SH-SY5Y (cell line): ENCODE data around the gene RIN3.

Source experiments
- GATA2 ChIP-seq: IDR thresholded peaks from 2 replicates; pipeline ENCODE4 v1.6.1; 2011; ENCODE audit warnings: mild to moderate bottlenecking, low read depth, low read length
- GATA3 ChIP-seq: IDR thresholded peaks from 2 replicates; pipeline ENCODE4 v1.6.1; 2011; ENCODE audit warnings: low read depth, mild to moderate bottlenecking, low read length, moderate library complexity

Gene RIN3

GRCh38 chr14:92586963-92587699 is 73.5 kb downstream of the RIN3 start:
- TF ChIP-seq GATA3 (no peak), GATA2 (no peak)

DNA sequence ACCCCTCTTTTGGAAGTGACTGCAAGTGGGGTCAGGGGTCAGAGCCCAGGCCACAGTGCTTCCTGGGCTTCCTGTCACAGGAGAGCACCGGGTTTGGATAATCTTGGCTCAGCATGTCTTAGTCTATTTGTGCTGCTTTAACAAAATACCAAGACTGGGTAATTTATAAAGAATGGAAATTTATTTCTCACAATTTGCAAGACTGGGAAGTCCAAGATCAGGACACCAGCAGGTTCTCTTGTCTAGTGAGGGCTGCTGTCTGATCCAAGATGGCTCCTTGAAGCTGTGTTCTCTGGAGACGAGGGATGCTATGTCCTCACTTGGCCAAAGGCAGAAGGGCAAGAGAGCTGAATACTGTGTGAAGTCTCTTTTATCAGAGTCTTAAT is 74.1 kb downstream of the RIN3 start:
- TF ChIP-seq GATA3 (no peak), GATA2 (no peak)

- TF ChIP-seq GATA3 (no peak), GATA2 (no peak)
Measured at GRCh38 chr14:92589213-92589852, 75.8 kb downstream of the RIN3 start.

DNA sequence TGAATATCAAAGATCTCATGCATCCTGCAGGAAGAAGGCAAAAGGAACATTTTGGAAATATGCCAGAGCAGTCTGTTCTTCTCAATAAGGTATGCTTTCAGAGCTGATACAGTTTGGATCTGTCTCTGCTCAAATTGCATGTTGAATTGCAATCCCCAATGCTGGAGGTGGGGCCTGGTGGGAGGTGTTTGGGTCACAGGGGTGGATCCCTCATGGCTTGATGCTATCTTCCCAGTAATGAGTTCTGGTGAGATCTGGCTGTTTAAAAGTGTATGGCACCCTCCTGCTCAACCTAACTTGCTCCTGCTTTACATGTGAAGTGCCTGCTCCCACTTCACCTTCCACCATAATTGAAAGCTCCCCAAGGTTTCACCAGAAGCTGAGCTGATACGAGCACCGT is 76.6 kb downstream of the RIN3 start:
- TF ChIP-seq GATA3, result no peak
- TF ChIP-seq GATA2, result no peak

DNA sequence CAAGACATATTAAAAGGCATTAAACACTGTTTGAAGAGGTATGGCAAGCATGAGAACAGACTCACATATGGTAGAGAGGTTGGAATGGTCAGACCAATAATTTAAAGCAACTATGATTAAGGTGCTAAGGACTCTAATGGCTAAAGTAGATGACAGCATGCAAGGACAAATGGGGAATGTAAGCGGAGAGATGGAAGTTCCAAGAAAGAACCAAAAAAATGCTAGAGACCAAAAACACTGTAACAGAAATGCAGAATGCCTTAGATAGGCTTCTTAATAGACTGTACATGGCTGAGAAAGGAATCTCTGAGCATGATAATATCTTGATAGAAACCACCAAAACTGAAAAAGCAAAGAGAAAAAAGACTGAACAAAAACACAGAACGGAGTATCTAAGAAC is 77.4 kb downstream of the RIN3 start:
- TF ChIP-seq GATA3 (no peak), GATA2 (no peak)

- TF ChIP-seq GATA3 (no peak), GATA2 (no peak)
Measured at GRCh38 chr14:92591346-92591745, 77.8 kb downstream of the RIN3 start.

GRCh38 chr14:92595267-92595666 is 81.7 kb downstream of the RIN3 start:
- TF ChIP-seq GATA2 (no peak), GATA3 (no peak)

GRCh38 chr14:92596331-92596907 is 82.8 kb downstream of the RIN3 start:
- TF ChIP-seq GATA3 (no peak), GATA2 (no peak)

- TF ChIP-seq GATA3, result no peak
- TF ChIP-seq GATA2, result no peak
Measured at GRCh38 chr14:92597906-92598905, 84.6 kb downstream of the RIN3 start.

GRCh38 chr14:92599811-92600210 is 86.2 kb downstream of the RIN3 start:
- TF ChIP-seq GATA3 (no peak), GATA2 (no peak)

DNA sequence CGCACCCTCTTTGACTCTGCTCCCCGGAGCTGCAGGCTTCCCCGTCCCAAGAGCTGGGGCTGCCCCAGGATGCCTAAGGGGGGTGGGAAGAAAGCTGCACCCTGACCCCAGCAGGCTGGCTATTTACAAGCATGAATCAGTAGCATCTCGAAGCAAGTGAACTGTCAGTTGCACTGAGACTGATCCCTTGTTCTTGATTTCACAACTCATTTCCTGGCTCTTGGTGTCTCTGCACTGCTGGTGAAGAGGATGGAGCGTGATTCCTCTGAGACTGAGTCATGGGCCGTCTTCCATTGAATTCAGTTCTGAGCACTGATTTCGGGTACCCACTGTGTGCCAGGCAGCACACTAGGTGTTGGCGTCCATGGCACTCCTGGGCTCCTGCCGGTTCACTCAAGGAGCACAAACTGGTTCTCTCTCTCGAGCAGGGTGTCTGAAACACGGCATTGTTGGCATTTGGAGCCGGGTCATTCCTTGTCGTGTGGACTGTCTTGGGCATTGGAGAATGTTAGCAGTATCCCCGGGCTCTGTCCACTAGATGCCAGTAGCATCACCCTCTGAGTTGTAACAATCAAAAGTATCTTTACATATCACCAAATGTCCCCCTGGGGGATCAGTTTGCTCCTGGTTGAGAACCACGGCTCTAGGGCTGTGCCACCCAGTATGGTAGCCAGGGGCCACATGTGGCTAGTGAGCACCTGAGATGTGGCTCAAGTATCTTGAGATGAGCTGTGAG is 86.9 kb downstream of the RIN3 start:
- TF ChIP-seq GATA3, result no peak
- no peak for TF ChIP-seq GATA2

- TF ChIP-seq GATA3, result no peak
- no peak for TF ChIP-seq GATA2
Measured at GRCh38 chr14:92601131-92601710, 87.6 kb downstream of the RIN3 start.
